Chondrocyte (in vitro differentiated cells): Measurements from ENCODE around the gene WDR1. TPM values are rescaled to one million over a fixed set of nuclear protein-coding genes. Genes with fewer than 3 reads are reported as not detected.

Source experiments
- DNase-seq: peaks from one replicate; pipeline ENCODE4 v3.0.0; 2021; ENCODE audit warnings: mixed read lengths, low spot score
- H3K27ac Mint-ChIP-seq: one replicate; pipeline ENCODE4 v1.8.0; 2021; ENCODE audit warnings: mild to moderate bottlenecking, moderate library complexity, mixed read lengths; ENCODE audit not compliant: unreplicated experiment
- H3K27me3 Mint-ChIP-seq: 2 replicates; pipeline ENCODE4 v1.8.0; 2021; ENCODE audit warnings: low read depth, mixed read lengths
- H3K36me3 Mint-ChIP-seq: 2 replicates; pipeline ENCODE4 v1.8.0; 2021; ENCODE audit warnings: low read depth, mixed read lengths
- H3K4me1 Mint-ChIP-seq: 2 replicates; pipeline ENCODE4 v1.8.0; 2021; ENCODE audit warnings: low read depth, mild to moderate bottlenecking, mixed read lengths
- H3K4me3 Mint-ChIP-seq: one replicate; pipeline ENCODE4 v1.8.0; 2021; ENCODE audit warnings: mild to moderate bottlenecking, moderate library complexity, mixed read lengths; ENCODE audit not compliant: unreplicated experiment
- H3K9me3 Mint-ChIP-seq: 2 replicates; pipeline ENCODE4 v1.8.0; 2021; ENCODE audit warnings: low read depth, mixed read lengths
- CTCF ChIP-seq: fragments of 200-600 bp; sonication (generic); IDR thresholded peaks from 2 replicates; pipeline ENCODE4 v1.5.0; 2021; ENCODE audit warnings: antibody characterized with exemption, mild to moderate bottlenecking, moderate library complexity
- total RNA-seq: library from RNA; stranded (reverse); gene quantifications from 3 replicates; pipeline ENCODE4 v1.2.1, GENCODE V29; 2021

Gene WDR1
- total RNA-seq, 1 donor from 2014 or later: 483 TPM

- TF ChIP-seq CTCF: peak; percentile 56
- H3K9me3 Mint-ChIP-seq: no peaks in the 10 kb centered on the region
- peaks cover 8% of the 10 kb centered on the region for H3K36me3 Mint-ChIP-seq
- no peak for DNase-seq
- no peak overlapping the region for H3K4me3 Mint-ChIP-seq
- H3K27me3 Mint-ChIP-seq: no peaks in the 10 kb centered on the region
- no peaks in the 10 kb centered on the region for H3K4me1 Mint-ChIP-seq
- no peak overlapping the region for H3K27ac Mint-ChIP-seq
Observed at GRCh38 chr4:10063544-10064300, 52.9 kb downstream of the WDR1 start.

- Mint-ChIP-seq H3K36me3 (peaks cover 3% of the 10 kb centered on the region), H3K4me1 (no peaks in the 10 kb centered on the region), H3K4me3 (no peak overlapping the region), H3K9me3 (no peaks in the 10 kb centered on the region), H3K27ac (no peak overlapping the region), H3K27me3 (no peaks in the 10 kb centered on the region)
- no peak for TF ChIP-seq CTCF
- no peak for DNase-seq
Observed at GRCh38 chr4:10061650-10062415, 54.8 kb downstream of the WDR1 start.

GRCh38 chr4:10058371-10058770 is 58.2 kb downstream of the WDR1 start:
- Mint-ChIP-seq H3K27me3 (no peaks in the 10 kb centered on the region), H3K4me1 (no peaks in the 10 kb centered on the region), H3K36me3 (no peaks in the 10 kb centered on the region), H3K4me3 (no peak overlapping the region), H3K27ac (no peak overlapping the region), H3K9me3 (no peaks in the 10 kb centered on the region)
- no peak for DNase-seq
- no peak for TF ChIP-seq CTCF

DNA sequence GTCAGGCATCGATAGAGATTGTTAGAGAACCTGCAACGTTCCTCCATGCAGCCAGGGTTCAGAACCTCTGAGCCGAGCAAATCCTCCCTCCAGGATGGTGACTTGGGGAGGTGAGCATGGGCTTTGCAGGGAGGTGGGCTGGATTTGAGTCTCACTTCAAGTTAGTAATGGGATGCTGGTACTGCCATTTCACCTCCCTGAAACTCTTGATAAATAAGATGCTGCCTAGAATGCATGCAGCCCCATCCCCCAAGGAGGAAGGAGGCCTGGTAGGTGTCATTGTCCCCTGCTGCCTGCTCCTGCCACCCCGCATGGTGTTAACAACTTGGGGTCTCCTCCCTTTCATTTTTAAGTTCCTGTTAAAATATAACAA is 59.6 kb downstream of the WDR1 start:
- Mint-ChIP-seq H3K4me1 (no peaks in the 10 kb centered on the region), H3K4me3 (no peak overlapping the region), H3K36me3 (no peaks in the 10 kb centered on the region), H3K9me3 (no peaks in the 10 kb centered on the region), H3K27ac (no peak overlapping the region), H3K27me3 (peaks cover 3% of the 10 kb centered on the region)
- no peak for DNase-seq
- no peak for TF ChIP-seq CTCF

- Mint-ChIP-seq H3K4me1 (no peaks in the 10 kb centered on the region), H3K27ac (peak overlapping the region; percentile 28), H3K4me3 (no peak overlapping the region), H3K27me3 (peaks cover 6% of the 10 kb centered on the region), H3K36me3 (no peaks in the 10 kb centered on the region), H3K9me3 (no peaks in the 10 kb centered on the region)
- TF ChIP-seq CTCF: no peak
- DNase-seq: no peak
Observed at GRCh38 chr4:10056334-10057022, 60.1 kb downstream of the WDR1 start.
